Fibroblast of mammary gland (primary cell): ENCODE measurements around the gene JAKMIP2.
"Not testable (repeated sequence)": the region's sequence is repeated elsewhere in the genome, so short reads cannot be mapped to it uniquely, and the experiment has no call there.

Experiments used
- DNase-seq: peaks from one replicate; pipeline ENCODE4 v3.0.0-alpha.2; 2010; ENCODE audit warnings: low read depth
- H3K4me3 ChIP-seq: 2 replicates; pipeline ENCODE4 v1.5.1; 2011; ENCODE audit warnings: low read depth, mild to moderate bottlenecking, low read length, moderate library complexity; ENCODE audit not compliant: control insufficient read depth
- CTCF ChIP-seq: conservative IDR thresholded peaks from 2 replicates; pipeline ENCODE4 v1.5.1; 2011; ENCODE audit warnings: low read depth, low read length, inconsistent platforms; ENCODE audit not compliant: control insufficient read depth, insufficient read depth

The JAKMIP2 gene

GRCh38 chr5:147727200-147727599 is 55.3 kb downstream of the JAKMIP2 start:
- TF ChIP-seq CTCF, result no peak
- no peak overlapping the region for H3K4me3 ChIP-seq
- DNase-seq, result no peak

GRCh38 chr5:147721191-147721960 is 61.2 kb downstream of the JAKMIP2 start:
- not testable (repeated sequence) for H3K4me3 ChIP-seq, DNase-seq

GRCh38 chr5:147713550-147714295 is 68.8 kb downstream of the JAKMIP2 start:
- no peak for DNase-seq
- H3K4me3 ChIP-seq, result no peak overlapping the region
- no peak for TF ChIP-seq CTCF

GRCh38 chr5:147712598-147712997 is 69.9 kb downstream of the JAKMIP2 start:
- no peak for DNase-seq
- TF ChIP-seq CTCF, result no peak
- no peak overlapping the region for H3K4me3 ChIP-seq

- DNase-seq, result no peak
- no peak for TF ChIP-seq CTCF
- H3K4me3 ChIP-seq, result no peak overlapping the region
Measured at GRCh38 chr5:147712019-147712418, 70.5 kb downstream of the JAKMIP2 start.

- no peak overlapping the region for H3K4me3 ChIP-seq
- no peak for TF ChIP-seq CTCF
- DNase-seq, result no peak
Measured at GRCh38 chr5:147711019-147711418, 71.5 kb downstream of the JAKMIP2 start.

GRCh38 chr5:147708708-147709107 is 73.8 kb downstream of the JAKMIP2 start:
- DNase-seq, result no peak
- H3K4me3 ChIP-seq, result no peak overlapping the region
- no peak for TF ChIP-seq CTCF
